ENCODE data around the gene PRR14L. TPM values are rescaled to one million over a fixed set of nuclear protein-coding genes. Genes with fewer than 3 reads are reported as not detected.
"Not testable (repeated sequence)": the region's sequence is repeated elsewhere in the genome, so short reads cannot be mapped to it uniquely, and the experiment has no call there.

The PRR14L gene
- total and polyA plus RNA-seq, 7 experiments from 2014 or later, result 18.7 to 82.6 (median 46.9) TPM

DNA sequence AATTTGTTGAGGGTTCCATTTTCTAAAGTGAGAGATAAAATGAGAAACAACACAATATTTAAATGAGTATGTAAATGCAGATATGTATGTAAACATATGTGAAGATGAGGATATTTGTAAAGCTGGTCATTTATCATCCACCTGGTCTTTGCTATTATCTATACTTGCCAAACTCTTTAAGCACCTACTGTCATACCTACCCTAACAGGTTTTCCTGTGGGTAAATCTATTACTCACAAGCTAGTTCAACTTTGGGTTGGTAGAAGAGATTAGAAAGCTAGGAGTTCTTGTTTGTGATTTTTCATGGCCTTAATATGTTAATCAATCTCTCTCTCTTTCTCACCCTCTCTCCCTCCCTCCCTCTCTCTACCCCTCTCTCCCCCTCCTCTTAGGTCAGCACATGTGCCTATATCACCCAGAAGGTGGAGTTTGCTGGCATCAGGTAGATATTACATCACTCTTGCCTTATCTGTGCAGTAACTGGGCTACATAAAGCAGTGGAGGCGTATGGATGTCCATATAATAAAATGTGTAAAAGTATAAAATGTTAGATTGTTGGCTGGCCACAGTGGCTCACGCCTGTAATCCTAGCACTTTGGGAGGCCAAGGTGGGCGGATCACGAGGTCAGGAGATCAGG lies 18.6 kb upstream of the PRR14L start:
- no peaks in the 10 kb centered on the region for H3K27me3 ChIP-seq (ENCODE audit: control insufficient read depth in 2 of 2, insufficient read depth in 2 of 2, low read length in 2 of 2)
- Mint-ChIP-seq H3K27ac (peak overlapping the region in 1 of 9 donors; percentile 25), H3K9me3 (no peaks in the 10 kb centered on the region), H3K36me3 (peaks cover 4 to 37% (median 18%) of the 10 kb centered on the region in 5 donors), H3K27me3 (no peaks in the 10 kb centered on the region), H3K4me1 (peaks cover 0 to 5% (median 0%) of the 10 kb centered on the region in 7 donors), H3K4me3 (no peak overlapping the region)
- H3K4me1 ChIP-seq (ENCODE audit: control insufficient read depth in 2 of 2, insufficient read depth in 2 of 2, low read length in 2 of 2), result no peaks in the 10 kb centered on the region
- no peak overlapping the region for H3K27ac ChIP-seq (ENCODE audit: low read depth, low read length)
- DNase-seq (no peak), ATAC-seq (no peak)
- no peaks in the 10 kb centered on the region for H3K9me3 ChIP-seq (ENCODE audit: control insufficient read depth in 2 of 3, low read length in 3 of 3)
- intact Hi-C loops (cut with micrococcal nuclease), result no loop called here
- ChIA-PET POLR2A (no interaction called here), CTCF (no interaction called here)
- H3K4me3 ChIP-seq (ENCODE audit: low read length), result no peak overlapping the region
- peaks cover 0 to 64% (median 6%) of the 10 kb centered on the region in 3 experiments for H3K36me3 ChIP-seq (ENCODE audit: control insufficient read depth in 2 of 3, insufficient read depth in 3 of 3, low read length in 3 of 3)

DNA sequence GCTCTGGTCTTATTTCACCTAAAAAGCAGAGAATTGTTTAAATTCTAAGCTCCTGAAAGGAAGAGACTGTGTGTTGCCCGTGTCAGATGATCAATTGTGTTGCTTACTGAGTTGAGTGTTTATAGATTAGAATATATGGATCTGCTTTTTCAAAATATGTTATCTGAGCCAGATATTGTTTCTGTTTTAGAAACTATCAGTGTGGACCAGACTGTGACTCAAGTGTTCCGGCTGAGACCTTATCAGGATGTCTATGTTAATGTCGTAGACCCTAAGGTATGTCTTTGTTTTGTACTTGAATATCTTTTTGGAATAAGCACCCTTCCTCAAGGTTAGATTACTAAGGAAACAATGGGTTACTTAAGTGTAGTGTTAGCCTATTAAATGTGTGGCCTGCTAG lies 14.9 kb upstream of the PRR14L start:
- no peak overlapping the region for H3K4me3 Mint-ChIP-seq
- Histone ChIP-seq H3K9me3 (ENCODE audit: control insufficient read depth in 2 of 3, low read length in 3 of 3) (no peaks in the 10 kb centered on the region), H3K36me3 (ENCODE audit: control insufficient read depth in 2 of 3, insufficient read depth in 3 of 3, low read length in 3 of 3) (peaks cover 0 to 72% (median 9%) of the 10 kb centered on the region in 3 experiments), H3K27ac (ENCODE audit: low read depth, low read length) (no peak overlapping the region), H3K4me1 (ENCODE audit: control insufficient read depth in 2 of 2, insufficient read depth in 2 of 2, low read length in 2 of 2) (no peaks in the 10 kb centered on the region), H3K4me3 (ENCODE audit: low read length) (no peak overlapping the region), H3K27me3 (ENCODE audit: control insufficient read depth in 2 of 2, insufficient read depth in 2 of 2, low read length in 2 of 2) (no peaks in the 10 kb centered on the region)
- CTCF ChIA-PET, result no interaction called here
- no peaks in the 10 kb centered on the region for H3K9me3 Mint-ChIP-seq
- intact Hi-C loops (cut with micrococcal nuclease), result no loop called here
- no peak overlapping the region for H3K27ac Mint-ChIP-seq
- H3K36me3 Mint-ChIP-seq, result peaks cover 9 to 36% (median 25%) of the 10 kb centered on the region in 5 donors
- no peaks in the 10 kb centered on the region for H3K27me3 Mint-ChIP-seq
- DNase-seq (no peak), ATAC-seq (no peak)
- POLR2A ChIA-PET, result no interaction called here
- H3K4me1 Mint-ChIP-seq, result peaks cover 0 to 5% (median 0%) of the 10 kb centered on the region in 7 donors

DNA sequence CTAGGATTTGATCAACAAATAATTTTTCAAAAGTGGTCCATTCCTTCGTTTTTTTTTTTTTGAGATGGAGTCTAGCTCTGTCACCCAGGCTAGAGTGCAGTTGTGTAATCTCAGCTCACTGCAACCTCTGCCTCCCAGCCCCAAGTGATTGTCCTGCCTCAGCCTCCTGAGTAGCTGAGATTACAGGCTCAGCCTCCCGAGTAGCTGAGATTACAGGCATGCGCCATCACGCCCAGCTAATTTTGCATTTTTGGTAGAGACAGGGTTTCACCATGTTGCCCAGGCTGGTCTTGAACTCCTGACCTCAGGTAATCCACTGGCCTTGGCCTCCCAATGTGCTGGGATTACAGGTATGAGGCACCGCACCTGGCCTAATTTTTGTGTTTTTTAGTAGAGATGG lies 8.9 kb upstream of the PRR14L start:
- H3K4me3 Mint-ChIP-seq; POLR2A ChIA-PET; H3K27me3 Mint-ChIP-seq; H3K4me3 ChIP-seq (ENCODE audit: low read length); CTCF ChIA-PET; H3K4me1 ChIP-seq (ENCODE audit: control insufficient read depth in 2 of 2, insufficient read depth in 2 of 2, low read length in 2 of 2); H3K27me3 ChIP-seq (ENCODE audit: control insufficient read depth in 2 of 2, insufficient read depth in 2 of 2, low read length in 2 of 2); DNase-seq; H3K9me3 Mint-ChIP-seq; ATAC-seq; H3K27ac Mint-ChIP-seq; H3K27ac ChIP-seq (ENCODE audit: low read depth, low read length); H3K9me3 ChIP-seq (ENCODE audit: control insufficient read depth in 2 of 3, low read length in 3 of 3): not testable (repeated sequence)
- peaks cover 0 to 38% (median 7%) of the 10 kb centered on the region in 3 experiments for H3K36me3 ChIP-seq (ENCODE audit: control insufficient read depth in 2 of 3, insufficient read depth in 3 of 3, low read length in 3 of 3)
- H3K4me1 Mint-ChIP-seq, result peaks cover 14 to 18% (median 15%) of the 10 kb centered on the region in 7 donors
- H3K36me3 Mint-ChIP-seq, result peaks cover 5 to 16% (median 8%) of the 10 kb centered on the region in 5 donors
- intact Hi-C loops (cut with micrococcal nuclease), result loop anchor here in 1 of 2 donors (10.0 kb wide), 2 partner anchors 674 to 716 kb away; partner anchors contain the start of genes FBXO7 and SMTN

DNA sequence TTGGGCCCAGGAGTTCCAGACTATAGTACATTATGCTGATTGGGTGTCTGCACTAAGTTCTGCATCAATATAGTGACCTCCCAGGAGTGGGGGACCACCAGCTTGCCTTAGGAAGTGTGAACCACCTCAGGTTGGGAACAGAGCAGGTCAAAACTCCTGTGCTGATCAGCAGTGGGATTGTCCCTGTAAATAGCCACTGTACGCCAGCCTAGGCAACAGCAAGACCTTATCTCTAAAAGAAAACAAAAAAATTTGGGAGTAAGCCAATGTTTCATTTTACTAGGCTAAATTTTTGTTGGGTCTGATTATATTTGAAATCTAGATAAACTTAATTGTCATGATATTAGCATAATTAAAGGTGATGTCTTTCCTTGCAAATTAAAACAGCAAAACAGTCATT lies 7.3 kb upstream of the PRR14L start:
- CTCF ChIA-PET, result no interaction called here
- H3K4me3 Mint-ChIP-seq, result no peak overlapping the region
- peaks cover 14 to 30% (median 27%) of the 10 kb centered on the region in 7 donors for H3K4me1 Mint-ChIP-seq
- Histone ChIP-seq H3K4me3 (ENCODE audit: low read length) (no peak overlapping the region), H3K27ac (ENCODE audit: low read depth, low read length) (no peak overlapping the region), H3K27me3 (ENCODE audit: control insufficient read depth in 2 of 2, insufficient read depth in 2 of 2, low read length in 2 of 2) (no peaks in the 10 kb centered on the region), H3K9me3 (ENCODE audit: control insufficient read depth in 2 of 3, low read length in 3 of 3) (no peaks in the 10 kb centered on the region), H3K4me1 (ENCODE audit: control insufficient read depth in 2 of 2, insufficient read depth in 2 of 2, low read length in 2 of 2) (peaks cover 15 to 17% of the 10 kb centered on the region in 2 donors), H3K36me3 (ENCODE audit: control insufficient read depth in 2 of 3, insufficient read depth in 3 of 3, low read length in 3 of 3) (peaks cover 0 to 28% (median 4%) of the 10 kb centered on the region in 3 experiments)
- H3K36me3 Mint-ChIP-seq, result peaks cover 4 to 13% (median 8%) of the 10 kb centered on the region in 5 donors
- intact Hi-C loops (cut with micrococcal nuclease), result loop anchor here in 1 of 2 donors (10.0 kb wide), 2 partner anchors 672 to 718 kb away; partner anchors contain the start of genes FBXO7 and SMTN
- H3K27me3 Mint-ChIP-seq, result no peaks in the 10 kb centered on the region
- H3K9me3 Mint-ChIP-seq, result no peaks in the 10 kb centered on the region
- ATAC-seq (no peak), DNase-seq (no peak)
- peak overlapping the region in 1 of 9 donors; percentile 51 for H3K27ac Mint-ChIP-seq
- POLR2A ChIA-PET, result interaction anchor here (1.0 kb wide), 1 partner anchor 80 kb away, joined by 4 read pairs; no protein-coding TSS in a partner anchor

DNA sequence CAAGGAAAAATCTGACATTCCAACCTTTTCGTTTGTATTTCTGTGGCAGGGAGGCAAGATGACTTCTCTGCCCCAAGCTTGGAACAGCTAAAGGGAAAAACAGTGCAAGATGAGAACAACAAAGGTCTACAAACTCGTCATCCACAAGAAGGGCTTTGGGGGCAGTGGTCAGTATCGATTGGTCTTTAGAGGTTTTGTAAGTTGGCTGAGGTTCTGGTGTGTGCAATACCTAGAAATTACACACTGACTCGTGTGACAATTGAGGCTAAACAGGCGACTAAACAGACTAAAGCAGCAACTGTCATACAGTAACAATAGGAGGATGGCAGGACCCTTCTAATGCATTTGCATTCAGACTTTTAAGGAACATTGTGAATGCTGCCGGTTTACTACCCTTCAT lies 4.9 kb upstream of the PRR14L start:
- H3K9me3 ChIP-seq (ENCODE audit: control insufficient read depth in 2 of 3, low read length in 3 of 3), result no peaks in the 10 kb centered on the region
- ChIA-PET CTCF (interaction anchor here (0.7 kb wide), 1 partner anchor 84 kb away, joined by 5 read pairs; no protein-coding TSS in a partner anchor), POLR2A (interaction anchor here (0.5 to 0.9 kb wide), 2 partner anchors 16 to 477 kb away, joined by 3 to 4 read pairs; no protein-coding TSS in a partner anchor)
- no peak for DNase-seq
- Mint-ChIP-seq H3K27me3 (peaks cover 0 to 2% (median 0%) of the 10 kb centered on the region in 5 donors), H3K4me1 (peaks cover 21 to 41% (median 38%) of the 10 kb centered on the region in 7 donors), H3K36me3 (peaks cover 0 to 4% (median 0%) of the 10 kb centered on the region in 5 donors), H3K4me3 (peak overlapping the region; percentile 83 to 96 (median 93)), H3K9me3 (peaks cover 0 to 3% (median 0%) of the 10 kb centered on the region in 11 donors), H3K27ac (peak overlapping the region; percentile 94 to 100 (median 98))
- H3K4me3 ChIP-seq (ENCODE audit: low read length), result peak overlapping the region; percentile 65
- intact Hi-C loops (cut with micrococcal nuclease), result loop anchor here (1.0 to 10.0 kb wide), 14 partner anchors 78 to 1988 kb away; partner anchors contain the start of genes FBXO7 (in 2 of the 2), PES1 (in 2 of the 2), PIK3IP1 (in 2 of the 2) and DRG1 (in 1 of the 2)
- no peaks in the 10 kb centered on the region for H3K27me3 ChIP-seq (ENCODE audit: control insufficient read depth in 2 of 2, insufficient read depth in 2 of 2, low read length in 2 of 2)
- peaks cover 20 to 22% of the 10 kb centered on the region in 2 donors for H3K4me1 ChIP-seq (ENCODE audit: control insufficient read depth in 2 of 2, insufficient read depth in 2 of 2, low read length in 2 of 2)
- no peak for ATAC-seq
- peak overlapping the region; percentile 87 for H3K27ac ChIP-seq (ENCODE audit: low read depth, low read length)
- H3K36me3 ChIP-seq (ENCODE audit: control insufficient read depth in 2 of 3, insufficient read depth in 3 of 3, low read length in 3 of 3), result peaks cover 0 to 11% (median 4%) of the 10 kb centered on the region in 3 experiments

DNA sequence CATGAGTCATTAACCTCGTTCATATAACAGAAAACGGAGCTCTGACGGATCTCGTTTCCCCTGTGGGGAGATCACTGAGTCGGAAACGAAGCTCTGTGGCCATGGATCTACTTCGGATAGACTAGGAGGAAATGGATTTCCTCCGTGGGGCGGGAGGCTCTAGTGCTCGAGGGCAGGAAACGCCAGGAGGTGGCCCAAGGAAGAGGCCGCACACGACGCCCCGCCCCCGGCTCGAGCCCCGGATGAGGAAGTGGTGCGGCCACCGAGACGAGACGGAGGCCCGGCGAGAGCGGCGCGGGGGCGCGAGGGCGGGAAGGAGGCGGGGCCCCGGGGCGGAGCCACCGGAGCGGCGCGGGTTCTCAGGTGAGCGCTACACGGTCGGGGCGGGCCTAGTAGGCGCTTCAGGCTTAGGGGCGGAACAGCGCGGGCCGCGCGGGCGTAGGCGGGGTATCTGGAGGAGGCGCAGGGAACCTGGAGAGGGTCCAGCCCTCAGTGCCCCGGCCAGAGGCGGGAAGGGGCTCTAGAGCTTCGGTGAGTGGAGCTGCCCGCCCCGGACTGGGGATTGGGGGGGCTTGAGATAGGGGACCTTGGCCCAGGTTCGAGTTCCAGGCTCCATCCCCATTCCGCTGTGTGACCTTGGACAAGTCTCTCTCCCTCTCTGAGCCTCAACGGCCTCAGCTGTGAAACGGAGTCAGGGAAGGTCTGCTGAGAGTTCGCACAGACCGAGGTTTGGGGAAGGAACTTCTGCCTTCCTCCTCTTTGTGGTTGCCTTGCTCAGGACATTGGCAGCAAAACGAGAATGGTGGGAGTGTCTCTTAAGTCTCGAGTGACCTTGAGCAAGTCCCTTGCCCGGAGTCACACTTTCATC lies 3.9 kb upstream of the PRR14L start, which contains the start of gene DEPDC5:
Gene DEPDC5, plus strand, starts transcription at position 386 of the 868 bp plus-strand sequence. CDS start 903 bp downstream, outside the sequence.
- DNase-seq (peak; percentile 91 to 100 (median 97)), ATAC-seq (peak; percentile 86)
- intact Hi-C loops (cut with micrococcal nuclease), result loop anchor here (1.0 to 10.0 kb wide), 16 partner anchors 77 to 1987 kb away; partner anchors contain the start of genes FBXO7 (in 2 of the 2), PES1 (in 2 of the 2), PIK3IP1 (in 2 of the 2) and DRG1 (in 1 of the 2)
- Mint-ChIP-seq H3K36me3 (peaks cover 0 to 4% (median 0%) of the 10 kb centered on the region in 5 donors), H3K9me3 (peaks cover 0 to 3% (median 0%) of the 10 kb centered on the region in 11 donors), H3K4me3 (peak within 1 kb of the TSS; percentile 83 to 96 (median 93)), H3K27me3 (peaks cover 0 to 2% (median 0%) of the 10 kb centered on the region in 5 donors), H3K4me1 (peaks cover 26 to 48% (median 44%) of the 10 kb centered on the region in 7 donors), H3K27ac (peak within 1 kb of the TSS; percentile 96 to 100 (median 98))
- CTCF ChIA-PET, result no interaction called here
- POLR2A ChIA-PET, result interaction anchor here (0.5 to 1.8 kb wide), 7 partner anchors 9 to 463 kb away, joined by 3 to 11 read pairs (median 5); partner anchors contain the start of genes PISD and SFI1
- Histone ChIP-seq H3K27ac (ENCODE audit: low read depth, low read length) (peak within 1 kb of the TSS; percentile 87), H3K4me3 (ENCODE audit: low read length) (peak within 1 kb of the TSS; percentile 65), H3K9me3 (ENCODE audit: control insufficient read depth in 2 of 3, low read length in 3 of 3) (no peaks in the 10 kb centered on the region), H3K4me1 (ENCODE audit: control insufficient read depth in 2 of 2, insufficient read depth in 2 of 2, low read length in 2 of 2) (peaks cover 25 to 27% of the 10 kb centered on the region in 2 donors), H3K27me3 (ENCODE audit: control insufficient read depth in 2 of 2, insufficient read depth in 2 of 2, low read length in 2 of 2) (no peaks in the 10 kb centered on the region), H3K36me3 (ENCODE audit: control insufficient read depth in 2 of 3, insufficient read depth in 3 of 3, low read length in 3 of 3) (peaks cover 0 to 12% (median 4%) of the 10 kb centered on the region in 3 experiments)
